CD14-positive monocyte (primary cell): ENCODE measurements around the gene SEC22A. TPM values are rescaled to one million over a fixed set of nuclear protein-coding genes. Genes with fewer than 3 reads are reported as not detected.

Source experiments
- DNase-seq, 3 donors: peaks; one replicate each; pipeline ENCODE4 v3.0.0-alpha.2; 2011 to 2022
- H2AFZ ChIP-seq: 2 replicates; pipeline ENCODE4 v1.6.0; 2012; ENCODE audit warnings: mild to moderate bottlenecking, low read depth, low read length, inconsistent platforms; ENCODE audit not compliant: insufficient read depth, poor library complexity, severe bottlenecking
- H3K27ac ChIP-seq, 2 donors: 1 replicate in 1 of 2; 2 replicates in 1 of 2; pipeline ENCODE4 v1.5.1; 2012 to 2013; ENCODE audit warnings: low read length in 2 of 2, control low read depth in 1 of 2, inconsistent platforms in 1 of 2, low read depth in 1 of 2, mild to moderate bottlenecking in 1 of 2
- H3K27me3 ChIP-seq, 2 donors: one replicate each; pipeline versions ENCODE4 v1.6.0 to v1.6.1; 2011 to 2013; ENCODE audit warnings: low read length in 2 of 2; ENCODE audit not compliant: control insufficient read depth in 2 of 2, insufficient read depth in 2 of 2
- H3K36me3 ChIP-seq, 2 donors: replicated peaks in 1 of 2; 1 replicate in 1 of 2; 2 replicates in 1 of 2; pipeline versions ENCODE4 v1.5.1 to v1.6.1; 2012 to 2013; ENCODE audit warnings: low read length in 2 of 2, control low read depth in 1 of 2, inconsistent platforms in 1 of 2, mild to moderate bottlenecking in 1 of 2; ENCODE audit not compliant: insufficient read depth in 2 of 2, control insufficient read depth in 1 of 2
- H3K4me1 ChIP-seq, 2 donors: 1 replicate in 1 of 2; 2 replicates in 1 of 2; pipeline versions ENCODE4 v1.5.1 to v1.6.1; 2012 to 2013; ENCODE audit warnings: low read length in 2 of 2, control low read depth in 1 of 2, inconsistent platforms in 1 of 2, mild to moderate bottlenecking in 1 of 2, moderate library complexity in 1 of 2; ENCODE audit not compliant: insufficient read depth in 2 of 2, control insufficient read depth in 1 of 2
- H3K4me2 ChIP-seq: replicated peaks from 2 replicates; pipeline ENCODE3; 2012; ENCODE audit warnings: low read length, moderate library complexity, mild to moderate bottlenecking; ENCODE audit not compliant: poor library complexity, severe bottlenecking; ENCODE audit errors: extremely low read depth
- H3K4me3 ChIP-seq, 3 experiments: fragments of 200-600 bp in 1 of 3; sonication (generic) in 1 of 3; replicated peaks in 1 of 3; 1 replicate in 2 of 3; 2 replicates in 1 of 3; pipeline ENCODE4 v1.5.1; 2011 to 2013; ENCODE audit warnings: low read length in 3 of 3, mild to moderate bottlenecking in 3 of 3, control low read depth in 2 of 3, low read depth in 2 of 3, inconsistent platforms in 1 of 3, moderate library complexity in 1 of 3
- H3K79me2 ChIP-seq: 2 replicates; pipeline ENCODE4 v1.6.0; 2012; ENCODE audit warnings: mild to moderate bottlenecking, control low read depth, inconsistent platforms, low read length, moderate library complexity; ENCODE audit not compliant: insufficient read depth
- H3K9ac ChIP-seq: 2 replicates; pipeline ENCODE4 v1.6.0; 2017; ENCODE audit warnings: low read length, mild to moderate bottlenecking; ENCODE audit not compliant: insufficient read depth, poor library complexity, severe bottlenecking
- H3K9me3 ChIP-seq, 2 donors: replicated peaks in 1 of 2; 1 replicate in 1 of 2; 2 replicates in 1 of 2; pipeline versions ENCODE4 v1.5.1 to v1.6.1; 2012 to 2013; ENCODE audit warnings: low read length in 2 of 2, control low read depth in 1 of 2; ENCODE audit not compliant: control insufficient read depth in 1 of 2, insufficient read depth in 1 of 2
- H4K20me1 ChIP-seq: 2 replicates; pipeline ENCODE4 v1.6.0; 2012; ENCODE audit warnings: mild to moderate bottlenecking, low read length, control low read depth, moderate library complexity; ENCODE audit not compliant: insufficient read depth
- H3K27ac Mint-ChIP-seq, 7 donors: one replicate each; pipeline ENCODE4 v1.8.0; 2020; ENCODE audit warnings: mild to moderate bottlenecking in 7 of 7, mixed read lengths in 7 of 7, moderate library complexity in 6 of 7, inconsistent platforms in 2 of 7
- H3K27me3 Mint-ChIP-seq, 3 donors: one replicate each; pipeline ENCODE4 v1.8.0; 2021 to 2022; ENCODE audit warnings: low read depth in 3 of 3, mild to moderate bottlenecking in 3 of 3, mixed read lengths in 3 of 3, moderate library complexity in 3 of 3, inconsistent platforms in 1 of 3
- H3K36me3 Mint-ChIP-seq, 2 donors: one replicate each; pipeline ENCODE4 v1.8.0; 2020; ENCODE audit warnings: mixed read lengths in 2 of 2, inconsistent platforms in 1 of 2, mild to moderate bottlenecking in 1 of 2
- H3K4me1 Mint-ChIP-seq: one replicate; pipeline ENCODE4 v1.8.0; 2020; ENCODE audit warnings: mild to moderate bottlenecking, mixed read lengths
- H3K4me3 Mint-ChIP-seq, 2 donors: one replicate each; pipeline ENCODE4 v1.8.0; 2020; ENCODE audit warnings: mild to moderate bottlenecking in 2 of 2, mixed read lengths in 2 of 2, moderate library complexity in 1 of 2
- H3K9me3 Mint-ChIP-seq, 7 donors: one replicate each; pipeline ENCODE4 v1.8.0; 2020 to 2022; ENCODE audit warnings: mixed read lengths in 7 of 7, mild to moderate bottlenecking in 6 of 7, moderate library complexity in 6 of 7, inconsistent platforms in 2 of 7
- CTCF ChIP-seq: fragments of 200-600 bp; IDR thresholded peaks from one replicate; pipeline ENCODE4 v1.8.0; 2022; ENCODE audit warnings: antibody characterized with exemption, mild to moderate bottlenecking
- WGBS: methylation state at CpG from one replicate; pipeline ENCODE4 v1.1.5; 2013; ENCODE audit warnings: missing lambda C conversion rate; ENCODE audit not compliant: insufficient coverage; 5-methylcytosine and 5-hydroxymethylcytosine counted together
- intact Hi-C, 2 donors: fragments of 100-400 bp; cut with micrococcal nuclease; formaldehyde crosslinking; loops; one replicate each; pipeline versions ENCODE4 v1.15.0 to v1.15.1; 2023
- polyA plus RNA-seq, 3 donors: library from polyadenylated mRNA; depleted of rRNA in 1 of 3; unstranded in 2 of 3; stranded (reverse) in 1 of 3; fragments of 300-500 nt in 2 of 3; fragments of >200 nt in 1 of 3; fragmentation: Illumina TruSeq in 2 of 3; gene quantifications; 1 replicate in 2 of 3; 2 replicates in 1 of 3; pipeline ENCODE4 v1.2.3, GENCODE V29; 2012 to 2021

Gene SEC22A
- polyA plus RNA-seq, 3 donors: 6.4 to 11.0 (median 8.8) TPM

GRCh38 chr3:123290107-123290930 lies 88.6 kb downstream of the SEC22A start:
- H3K27ac Mint-ChIP-seq: peak overlapping the region in 1 of 7 donors; percentile 15
- WGBS: 97% methylated on average over 10 of the region's 13 CpGs
- H3K27ac ChIP-seq: no peak overlapping the region

GRCh38 chr3:123290962-123291361 lies 89.2 kb downstream of the SEC22A start:
- H3K27me3 Mint-ChIP-seq: peaks cover 3 to 12% (median 4%) of the 10 kb centered on the region in 3 donors
- intact Hi-C loops: no loop called here
- Histone ChIP-seq H3K27me3 (no peaks in the 10 kb centered on the region), H3K4me3 (no peak overlapping the region), H3K9ac (no peak overlapping the region), H3K79me2 (no peaks in the 10 kb centered on the region), H4K20me1 (no peaks in the 10 kb centered on the region), H3K4me1 (no peaks in the 10 kb centered on the region), H3K9me3 (no peaks in the 10 kb centered on the region), H3K27ac (no peak overlapping the region), H2AFZ (no peak overlapping the region), H3K36me3 (no peaks in the 10 kb centered on the region), H3K4me2 (no peak overlapping the region)
- no peak for DNase-seq
- H3K9me3 Mint-ChIP-seq: peaks cover 0 to 3% (median 0%) of the 10 kb centered on the region in 7 donors
- TF ChIP-seq CTCF: no peak
- no peaks in the 10 kb centered on the region for H3K36me3 Mint-ChIP-seq
- no peak overlapping the region for H3K4me3 Mint-ChIP-seq
- H3K27ac Mint-ChIP-seq: no peak overlapping the region
- H3K4me1 Mint-ChIP-seq: no peaks in the 10 kb centered on the region
- 89% methylated on average over 22 of the region's 23 CpGs for WGBS

More at GRCh38 chr3:123290107-123290930, 88.6 kb downstream of the SEC22A start:
- Histone ChIP-seq H3K4me1 (no peaks in the 10 kb centered on the region), H3K9ac (no peak overlapping the region), H3K27me3 (no peaks in the 10 kb centered on the region), H3K9me3 (no peaks in the 10 kb centered on the region), H4K20me1 (no peaks in the 10 kb centered on the region), H3K36me3 (no peaks in the 10 kb centered on the region), H3K79me2 (no peaks in the 10 kb centered on the region), H3K4me2 (no peak overlapping the region), H3K4me3 (no peak overlapping the region), H2AFZ (no peak overlapping the region)
- Mint-ChIP-seq H3K27me3 (peaks cover 2 to 9% (median 3%) of the 10 kb centered on the region in 3 donors), H3K9me3 (no peaks in the 10 kb centered on the region), H3K4me3 (no peak overlapping the region), H3K4me1 (no peaks in the 10 kb centered on the region), H3K36me3 (no peaks in the 10 kb centered on the region)
- no peak for DNase-seq
- no peak for TF ChIP-seq CTCF
- intact Hi-C loops: no loop called here
